Ovary (tissue), 3 donors: ENCODE results near the gene PGAP6.

ENCODE experiments used
- POLR2A ChIP-seq: fragments of 450-650 bp; IDR thresholded peaks from one replicate; pipeline ENCODE4 v1.6.1; 2017; ENCODE audit warnings: antibody characterized with exemption, mild to moderate bottlenecking, moderate library complexity
- TF ChIP-seq, protein P1 (sequence below), 3 donors: fragments of 450-650 bp in 2 of 3; fragments of 200-600 bp in 1 of 3; IDR thresholded peaks; one replicate each; pipeline versions ENCODE4 v1.5.1 to v1.8.0; 2016 to 2022; ENCODE audit warnings: antibody characterized with exemption in 3 of 3, mild to moderate bottlenecking in 1 of 3
- donor health status: DM: no; HTN: no; CAD: no.

DNA sequence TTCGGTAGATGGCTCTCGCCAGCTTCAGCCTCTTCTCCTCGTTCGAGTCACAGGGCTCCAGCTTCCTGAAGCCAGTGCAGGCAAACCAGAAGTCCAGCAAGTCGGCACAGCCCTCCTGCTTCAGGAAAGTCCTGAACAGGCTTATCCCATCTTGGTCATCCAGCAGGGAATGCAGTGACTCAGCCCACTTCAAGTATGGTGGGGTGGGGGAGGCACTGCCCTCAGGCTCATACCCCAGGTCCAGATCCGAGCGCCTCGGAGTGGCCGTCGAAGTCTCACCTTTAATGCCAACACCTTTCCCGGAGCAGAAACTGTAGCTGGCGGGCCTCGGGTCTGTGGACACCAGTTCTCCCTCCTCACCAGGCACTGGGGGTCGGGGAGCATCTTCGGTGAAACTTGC lies 35.2 kb downstream of the PGAP6 start:
- no peak for TF ChIP-seq POLR2A
- TF ChIP-seq, protein P1, sequence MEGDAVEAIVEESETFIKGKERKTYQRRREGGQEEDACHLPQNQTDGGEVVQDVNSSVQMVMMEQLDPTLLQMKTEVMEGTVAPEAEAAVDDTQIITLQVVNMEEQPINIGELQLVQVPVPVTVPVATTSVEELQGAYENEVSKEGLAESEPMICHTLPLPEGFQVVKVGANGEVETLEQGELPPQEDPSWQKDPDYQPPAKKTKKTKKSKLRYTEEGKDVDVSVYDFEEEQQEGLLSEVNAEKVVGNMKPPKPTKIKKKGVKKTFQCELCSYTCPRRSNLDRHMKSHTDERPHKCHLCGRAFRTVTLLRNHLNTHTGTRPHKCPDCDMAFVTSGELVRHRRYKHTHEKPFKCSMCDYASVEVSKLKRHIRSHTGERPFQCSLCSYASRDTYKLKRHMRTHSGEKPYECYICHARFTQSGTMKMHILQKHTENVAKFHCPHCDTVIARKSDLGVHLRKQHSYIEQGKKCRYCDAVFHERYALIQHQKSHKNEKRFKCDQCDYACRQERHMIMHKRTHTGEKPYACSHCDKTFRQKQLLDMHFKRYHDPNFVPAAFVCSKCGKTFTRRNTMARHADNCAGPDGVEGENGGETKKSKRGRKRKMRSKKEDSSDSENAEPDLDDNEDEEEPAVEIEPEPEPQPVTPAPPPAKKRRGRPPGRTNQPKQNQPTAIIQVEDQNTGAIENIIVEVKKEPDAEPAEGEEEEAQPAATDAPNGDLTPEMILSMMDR (IDR thresholded peaks at IDR 0.05) = no peak
